H1 (cell line): ENCODE results near the gene KCNK4. TPM values are rescaled to one million over a fixed set of nuclear protein-coding genes. Genes with fewer than 3 reads are reported as not detected.

ENCODE experiments used
- CTCF ChIA-PET: fragments of 300-600 bp; sonication (Branson Sonifier 250); formaldehyde crosslinking; loops from one replicate; lab custom pipeline; 2021; ENCODE audit not compliant: partially characterized antibody; lab: Charles Lee
- POLR2A ChIA-PET: fragments of 300-600 bp; sonication (Branson Sonifier 250); formaldehyde crosslinking; loops from one replicate; lab custom pipeline; 2021; ENCODE audit warnings: inconsistent platforms; ENCODE audit not compliant: partially characterized antibody; lab: Charles Lee
- DNase-seq, 2 experiments: peaks; one replicate each; pipeline versions ENCODE4 v3.0.0 to v3.0.0-alpha.2; 2010 to 2022; ENCODE audit warnings: low spot score in 2 of 2, low read depth in 1 of 2, mixed read lengths in 1 of 2
- FAIRE-seq: peaks from 2 replicates; lab custom pipeline; 2011; peaks lifted over from hg19 to GRCh38; lab: Jason Lieb, UNC
- H2AFZ ChIP-seq: 2 replicates; pipeline ENCODE4 v1.8.1; 2012; ENCODE audit warnings: low read length, inconsistent platforms
- H2AK5ac ChIP-seq: 2 replicates; pipeline ENCODE4 v1.6.1; 2013; ENCODE audit warnings: low read depth, low read length
- H2BK120ac ChIP-seq: replicated peaks from 2 replicates; pipeline ENCODE3; 2013; ENCODE audit warnings: low read depth, low read length, inconsistent platforms
- H2BK12ac ChIP-seq: 2 replicates; pipeline ENCODE4 v1.6.1; 2013; ENCODE audit warnings: low read depth, low read length
- H2BK15ac ChIP-seq: 2 replicates; pipeline ENCODE4 v1.6.1; 2013; ENCODE audit warnings: low read length
- H2BK20ac ChIP-seq: 2 replicates; pipeline ENCODE4 v1.6.1; 2013; ENCODE audit warnings: low read length
- H2BK5ac ChIP-seq: 2 replicates; pipeline ENCODE4 v1.6.1; 2013; ENCODE audit warnings: low read depth, low read length
- H3K14ac ChIP-seq: 2 replicates; pipeline ENCODE4 v1.6.1; 2013; ENCODE audit warnings: inconsistent platforms; ENCODE audit not compliant: insufficient read length
- H3K18ac ChIP-seq: 2 replicates; pipeline ENCODE4 v1.6.1; 2013; ENCODE audit warnings: low read length; ENCODE audit errors: extremely low read depth
- H3K23ac ChIP-seq: 2 replicates; pipeline ENCODE4 v1.6.1; 2013; ENCODE audit warnings: inconsistent platforms; ENCODE audit not compliant: insufficient read length
- H3K23me2 ChIP-seq: 2 replicates; pipeline ENCODE4 v1.6.1; 2013; ENCODE audit warnings: low read depth, low read length
- H3K27ac ChIP-seq: 2 replicates; pipeline ENCODE4 v1.6.1; 2011; ENCODE audit warnings: low read depth, low read length, inconsistent platforms
- H3K27me3 ChIP-seq, 4 experiments: replicated peaks in 1 of 4; 1 replicate in 1 of 4; 2 replicates in 3 of 4; pipeline versions ENCODE4 v1.6.1 to v1.8.1; 2011 to 2013; ENCODE audit warnings: low read length in 3 of 4, mild to moderate bottlenecking in 3 of 4, inconsistent platforms in 2 of 4, mixed read lengths in 2 of 4, moderate library complexity in 1 of 4; ENCODE audit not compliant: control insufficient read depth in 3 of 4, insufficient read depth in 3 of 4; ENCODE audit errors: extremely low read depth in 1 of 4
- H3K36me3 ChIP-seq, 4 experiments: 2 replicates each; pipeline versions ENCODE4 v1.6.1 to v1.8.1; 2011 to 2013; ENCODE audit warnings: mild to moderate bottlenecking in 4 of 4, low read length in 3 of 4, moderate library complexity in 2 of 4, control low read depth in 1 of 4, inconsistent platforms in 1 of 4; ENCODE audit not compliant: insufficient read depth in 4 of 4, control insufficient read depth in 2 of 4
- H3K4ac ChIP-seq: replicated peaks from 2 replicates; pipeline ENCODE3; 2013; ENCODE audit warnings: low read length, low read depth, mixed read lengths, inconsistent platforms; ENCODE audit not compliant: insufficient read length
- H3K4me1 ChIP-seq, 4 experiments: replicated peaks in 1 of 4; 1 replicate in 1 of 4; 2 replicates in 3 of 4; pipeline versions ENCODE4 v1.6.1 to v1.8.1; 2011 to 2013; ENCODE audit warnings: low read length in 3 of 4, inconsistent platforms in 2 of 4, mixed read lengths in 1 of 4; ENCODE audit not compliant: insufficient read depth in 4 of 4, control insufficient read depth in 3 of 4
- H3K4me2 ChIP-seq, 2 experiments: 2 replicates each; pipeline versions ENCODE4 v1.6.1 to v1.8.1; 2011 to 2013; ENCODE audit warnings: low read depth in 2 of 2, low read length in 2 of 2, control low read depth in 1 of 2, inconsistent platforms in 1 of 2, mild to moderate bottlenecking in 1 of 2; ENCODE audit not compliant: insufficient read depth in 1 of 2
- H3K4me3 ChIP-seq, 4 experiments: fragments of 200-600, 300-600 bp in 1 of 4; sonication (generic), shearing (Covaris generic), sonication (Bioruptor Twin) in 1 of 4; 2 replicates each; pipeline versions ENCODE4 v1.5.1 to v1.8.1; 2011 to 2016; ENCODE audit warnings: low read length in 4 of 4, low read depth in 3 of 4, control low read depth in 2 of 4, inconsistent platforms in 2 of 4, mild to moderate bottlenecking in 2 of 4, mixed read lengths in 1 of 4, moderate library complexity in 1 of 4; ENCODE audit not compliant: insufficient read depth in 2 of 4; ENCODE audit errors: extremely low read depth in 1 of 4
- H3K56ac ChIP-seq: replicated peaks from 2 replicates; pipeline ENCODE3; 2013; ENCODE audit warnings: low read depth, mild to moderate bottlenecking, mixed read lengths, low read length, inconsistent platforms; ENCODE audit not compliant: insufficient read length
- H3K79me1 ChIP-seq: 2 replicates; pipeline ENCODE4 v1.6.1; 2013; ENCODE audit warnings: low read depth, low read length, control low read depth
- H3K79me2 ChIP-seq, 2 experiments: 2 replicates each; pipeline versions ENCODE4 v1.6.1 to v1.8.1; 2012 to 2013; ENCODE audit warnings: low read length in 2 of 2, mild to moderate bottlenecking in 2 of 2, inconsistent platforms in 1 of 2; ENCODE audit not compliant: insufficient read depth in 2 of 2, control insufficient read depth in 1 of 2
- H3K9ac ChIP-seq, 4 experiments: replicated peaks in 1 of 4; 1 replicate in 1 of 4; 2 replicates in 3 of 4; pipeline versions ENCODE4 v1.6.1 to v1.8.1; 2011 to 2013; ENCODE audit warnings: low read depth in 3 of 4, low read length in 3 of 4, control low read depth in 2 of 4, mild to moderate bottlenecking in 2 of 4, moderate library complexity in 2 of 4, inconsistent platforms in 1 of 4; ENCODE audit errors: extremely low read depth in 1 of 4
- H3K9me3 ChIP-seq, 2 experiments: 2 replicates each; pipeline versions ENCODE4 v1.6.1 to v1.8.1; 2012 to 2013; ENCODE audit warnings: mild to moderate bottlenecking in 2 of 2, moderate library complexity in 2 of 2, control low read depth in 1 of 2, inconsistent platforms in 1 of 2, low read depth in 1 of 2, low read length in 1 of 2, mixed read lengths in 1 of 2; ENCODE audit not compliant: insufficient read depth in 2 of 2
- H4K20me1 ChIP-seq, 2 experiments: replicated peaks in 1 of 2; 2 replicates each; pipeline versions ENCODE3 to v1.8.1; 2011 to 2013; ENCODE audit warnings: inconsistent platforms in 2 of 2, low read length in 2 of 2, mild to moderate bottlenecking in 1 of 2; ENCODE audit not compliant: insufficient read depth in 2 of 2, control insufficient read depth in 1 of 2
- H4K5ac ChIP-seq: 2 replicates; pipeline ENCODE4 v1.6.1; 2013; ENCODE audit warnings: low read length, low read depth, mixed read lengths, inconsistent platforms; ENCODE audit not compliant: insufficient read length
- H4K8ac ChIP-seq: 2 replicates; pipeline ENCODE4 v1.8.0; 2013; ENCODE audit warnings: mild to moderate bottlenecking, moderate library complexity, low read length, inconsistent platforms; ENCODE audit not compliant: insufficient read depth; ENCODE audit errors: extremely low read depth
- H4K91ac ChIP-seq: replicated peaks from 2 replicates; pipeline ENCODE3; 2013; ENCODE audit warnings: low read length, mixed read lengths, inconsistent platforms; ENCODE audit not compliant: insufficient read length
- BRCA1 ChIP-seq: IDR thresholded peaks from 2 replicates; pipeline ENCODE4 v1.6.1; 2012; ENCODE audit warnings: low read depth, low read length, improper control_type of control experiment
- GABPA ChIP-seq: IDR thresholded peaks from 2 replicates; pipeline ENCODE4 v1.6.1; 2011; ENCODE audit warnings: mild to moderate bottlenecking, low read length, moderate library complexity, borderline replicate concordance; ENCODE audit not compliant: insufficient read depth
- JUN ChIP-seq: IDR thresholded peaks from 2 replicates; pipeline ENCODE4 v1.6.1; 2011; ENCODE audit warnings: low read depth, mild to moderate bottlenecking, improper control_type of control experiment, low read length
- MAFK ChIP-seq: IDR thresholded peaks from 2 replicates; pipeline ENCODE4 v1.6.1; 2012; ENCODE audit warnings: low read depth, mild to moderate bottlenecking, improper control_type of control experiment, low read length
- MAX ChIP-seq: IDR thresholded peaks from 2 replicates; pipeline ENCODE4 v1.6.1; 2012; ENCODE audit warnings: inconsistent platforms
- RFX5 ChIP-seq: IDR thresholded peaks from 2 replicates; pipeline ENCODE4 v1.6.1; 2011; ENCODE audit warnings: low read depth, low read length, improper control_type of control experiment, borderline replicate concordance
- SIRT6 ChIP-seq: IDR thresholded peaks from one replicate; pipeline ENCODE4 v1.7.1; 2012; ENCODE audit warnings: low read length, inconsistent platforms
- SUZ12 ChIP-seq: fragments of 200-600 bp; sonication (generic); IDR thresholded peaks from 2 replicates; pipeline ENCODE4 v1.6.1; 2012; ENCODE audit warnings: mild to moderate bottlenecking, inconsistent platforms, low read length, moderate library complexity, mixed read lengths
- TAF1 ChIP-seq: IDR thresholded peaks from 2 replicates; pipeline ENCODE4 v1.6.1; 2011; ENCODE audit warnings: mild to moderate bottlenecking, low read depth, low read length
- TAF7 ChIP-seq: optimal IDR thresholded peaks from 2 replicates; pipeline ENCODE3; 2011; ENCODE audit warnings: low read depth, mild to moderate bottlenecking, inconsistent platforms, low read length, moderate library complexity, borderline replicate concordance
- TBP ChIP-seq: IDR thresholded peaks from 2 replicates; pipeline ENCODE4 v1.6.1; 2011; ENCODE audit warnings: low read depth, low read length, improper control_type of control experiment
- TEAD4 ChIP-seq: IDR thresholded peaks from 2 replicates; pipeline ENCODE4 v1.6.1; 2012; ENCODE audit warnings: low read depth, low read length, inconsistent platforms, mixed read lengths
- WGBS, 2 experiments: shearing (Covaris generic) in 1 of 2; methylation state at CpG; one replicate each; pipeline versions ENCODE4 v1.1.6 to v1.1.7; 2013 to 2015; ENCODE audit warnings: low lambda C conversion rate in 2 of 2, mixed read lengths in 2 of 2, inconsistent platforms in 1 of 2, low coverage in 1 of 2, missing lambda C conversion rate in 1 of 2; ENCODE audit not compliant: insufficient replicate concordance in 2 of 2, insufficient coverage in 1 of 2, insufficient read length in 1 of 2; ENCODE audit errors: extremely low coverage in 1 of 2, missing lambda C conversion rate in 1 of 2; 5-methylcytosine and 5-hydroxymethylcytosine counted together
- polyA plus RNA-seq, 7 experiments: library from polyadenylated mRNA; depleted of rRNA in 3 of 7; stranded (reverse) in 5 of 7; unstranded in 2 of 7; fragments of >200 nt in 5 of 7; fragments of 200-250 nt in 2 of 7; gene quantifications; 1 replicate in 5 of 7; 2 replicates in 1 of 7; 4 replicates in 1 of 7; pipeline versions ENCODE4 v1.2.1 to v1.2.3, GENCODE V29; 2011 to 2013; ENCODE audit warnings: missing spikeins in 2 of 7, mixed read lengths in 2 of 7
- total RNA-seq: library from RNA; stranded (reverse); fragmentation: NEBNext Ultra II Directional; extraction: Animal tissue kit (Norgen Biotek cat#: 25700); gene quantifications from 2 replicates; pipeline ENCODE4 v1.2.1, GENCODE V29; 2021

The KCNK4 gene
- total and polyA plus RNA-seq, 2 of the 8 experiments (the other 6 are each of a cell fraction or from before 2014, with no cell fraction given): 0.19 TPM; not detected in 1

- CTCF ChIA-PET: interaction anchor here (0.8 to 10.0 kb wide), 8 partner anchors 15 to 1006 kb away, joined by 3 to 102 read pairs (median 6); partner anchors contain the start of genes CATSPERZ, ESRRA, FERMT3 and VEGFB
- peak overlapping the region; percentile 69; the same call in 1 of the 2 replicates for H3K27ac ChIP-seq
- H3K4me3 ChIP-seq: peak overlapping the region in 2 of 4 experiments; percentile 5 to 83; a peak in 2 of 8 replicates
- peak overlapping the region; percentile 18; the same call in 1 of the 2 replicates for H2AK5ac ChIP-seq
- WGBS, 2 experiments: 53% methylated on average over 5 of the region's 7 CpGs; no CpG with 5 or more reads in 1 of the 2 experiments
- no peak overlapping the region for H4K8ac ChIP-seq
- no peaks in the 10 kb centered on the region for H3K27me3 ChIP-seq
- no peak overlapping the region for H2BK120ac ChIP-seq
- H3K4ac ChIP-seq: peak overlapping the region; percentile 28
- no peaks in the 10 kb centered on the region for H3K9me3 ChIP-seq
- H4K20me1 ChIP-seq: peaks cover 6 to 15% of the 10 kb centered on the region in 2 experiments
- peak overlapping the region; percentile 59 for H4K91ac ChIP-seq
- peaks cover 9% of the 10 kb centered on the region for H3K79me1 ChIP-seq
- H3K36me3 ChIP-seq: peaks cover 0 to 12% (median 4%) of the 10 kb centered on the region in 4 experiments; a peak in 4 of 8 replicates
- H2BK5ac ChIP-seq: peak overlapping the region; percentile 88; the same call in 1 of the 2 replicates
- POLR2A ChIA-PET: interaction anchor here (0.7 to 13.1 kb wide), 12 partner anchors 11 to 331 kb away, joined by 3 to 352 read pairs (median 6); partner anchors contain the start of genes BAD, DNAJC4, ESRRA and GPR137
- peak overlapping the region; percentile 97; the same call in 1 of the 2 replicates for H2BK15ac ChIP-seq
- H2BK20ac ChIP-seq: peak overlapping the region; percentile 88; the same call in 1 of the 2 replicates
- H3K56ac ChIP-seq: peak overlapping the region; percentile 1
- H3K14ac ChIP-seq: no peak overlapping the region
- H3K9ac ChIP-seq: no peak overlapping the region
- H3K4me1 ChIP-seq: peaks cover 0 to 47% (median 35%) of the 10 kb centered on the region in 4 experiments; a peak in 6 of 7 replicates
- H2AFZ ChIP-seq: no peak overlapping the region
- H3K23me2 ChIP-seq: peaks cover 20% of the 10 kb centered on the region
- peaks cover 6 to 33% of the 10 kb centered on the region in 2 experiments; a peak in 3 of 4 replicates for H3K79me2 ChIP-seq
- no peak overlapping the region for H4K5ac ChIP-seq
- DNase-seq: peak in 1 of 2 experiments; percentile 70
- peak overlapping the region; percentile 20; the same call in 1 of the 2 replicates for H3K18ac ChIP-seq
- H2BK12ac ChIP-seq: no peak overlapping the region
- TF ChIP-seq TAF1 (0 out of 2 replicates have a peak, but pooled peaks have one; percentile 11), TBP (peak; percentile 42; the same call in 1 of the 2 replicates), TAF7 (no peak), MAFK (no peak), BRCA1 (no peak), SUZ12 (no peak), GABPA (no peak), JUN (no peak), TEAD4 (no peak), MAX (no peak), SIRT6 (no peak), RFX5 (no peak)
- no peak for FAIRE-seq
- peak overlapping the region; percentile 73 to 99; a peak in 3 of 4 replicates for H3K4me2 ChIP-seq
- no peak overlapping the region for H3K23ac ChIP-seq
Observed at GRCh38 chr11:64248578-64248977, 42.5 kb upstream of the KCNK4 start.
